Endothelial cell of umbilical vein (primary cell): Measurements from ENCODE around the gene CAMTA1. TPM values are rescaled to one million over a fixed set of nuclear protein-coding genes. Genes with fewer than 3 reads are reported as not detected.

Experiments used
- BruUV-seq: library from RNA; stranded (reverse); fragments of 400-500 nt; replicated peaks from 2 replicates; lab custom pipeline; 2021; lab: Mats Ljungman, UMichigan
- CTCF ChIA-PET: fragments of 300-600, 350-600 bp; sonication (Branson Sonifier 250); formaldehyde crosslinking; loops from one replicate; lab custom pipeline; 2021; ENCODE audit warnings: antibody characterized with exemption, inconsistent platforms; lab: Charles Lee
- POLR2A ChIA-PET: fragments of 300-600, 350-600 bp; sonication (Branson Sonifier 250); formaldehyde crosslinking; loops from one replicate; lab custom pipeline; 2021; ENCODE audit warnings: antibody characterized with exemption, inconsistent platforms; lab: Charles Lee
- DNase-seq: peaks from one replicate; pipeline ENCODE4 v3.0.0-alpha.2; 2011; ENCODE audit warnings: low read depth, low spot score
- FAIRE-seq: peaks from 2 replicates; lab custom pipeline; 2011; peaks lifted over from hg19 to GRCh38; lab: Jason Lieb, UNC
- H2AFZ ChIP-seq: 2 replicates; pipeline ENCODE4 v1.6.0; 2012; ENCODE audit warnings: low read depth, low read length, control low read depth, inconsistent platforms
- H3K27ac ChIP-seq: 2 replicates; pipeline ENCODE4 v1.5.1; 2011; ENCODE audit warnings: low read depth, mild to moderate bottlenecking, control low read depth, low read length, moderate library complexity; ENCODE audit not compliant: insufficient read depth
- H3K27me3 ChIP-seq, 2 experiments: 2 replicates each; pipeline versions ENCODE4 v1.6.0 to v1.6.1; 2011; ENCODE audit warnings: low read length in 2 of 2, mixed read lengths in 1 of 2; ENCODE audit not compliant: control insufficient read depth in 2 of 2, insufficient read depth in 2 of 2
- H3K36me3 ChIP-seq, 2 experiments: 2 replicates in 1 of 2; 3 replicates in 1 of 2; pipeline ENCODE4 v1.5.1; 2011; ENCODE audit warnings: low read length in 2 of 2, mild to moderate bottlenecking in 1 of 2, moderate library complexity in 1 of 2; ENCODE audit not compliant: control insufficient read depth in 2 of 2, insufficient read depth in 2 of 2; ENCODE audit errors: extremely low read depth in 1 of 2
- H3K4me1 ChIP-seq: 3 replicates; pipeline ENCODE4 v1.5.1; 2011; ENCODE audit warnings: mild to moderate bottlenecking, low read length; ENCODE audit not compliant: control insufficient read depth, insufficient read depth; ENCODE audit errors: extremely low read depth
- H3K4me2 ChIP-seq: 2 replicates; pipeline ENCODE4 v1.6.1; 2011; ENCODE audit warnings: low read length, control low read depth, mixed read lengths; ENCODE audit not compliant: insufficient read depth
- H3K4me3 ChIP-seq, 3 experiments: fragments of 200-600 bp in 1 of 3; sonication (generic), shearing (Covaris generic) in 1 of 3; replicated peaks in 1 of 3; 2 replicates each; pipeline ENCODE4 v1.5.1; 2011 to 2016; ENCODE audit warnings: control low read depth in 3 of 3, low read length in 3 of 3, mild to moderate bottlenecking in 2 of 3, inconsistent platforms in 1 of 3, low read depth in 1 of 3, moderate library complexity in 1 of 3; ENCODE audit not compliant: insufficient read depth in 1 of 3
- H3K79me2 ChIP-seq: 2 replicates; pipeline ENCODE4 v1.6.0; 2012; ENCODE audit warnings: low read length, inconsistent platforms; ENCODE audit not compliant: control insufficient read depth, insufficient read depth
- H3K9ac ChIP-seq: replicated peaks from 2 replicates; pipeline ENCODE3; 2011; ENCODE audit warnings: low read length, control low read depth; ENCODE audit not compliant: insufficient read depth; ENCODE audit errors: extremely low read depth
- H3K9me1 ChIP-seq: replicated peaks from 3 replicates; pipeline ENCODE4 v1.6.0; 2011; ENCODE audit warnings: mild to moderate bottlenecking, low read length; ENCODE audit not compliant: control insufficient read depth, insufficient read depth; ENCODE audit errors: extremely low read depth
- H3K9me3 ChIP-seq: replicated peaks from 2 replicates; pipeline ENCODE4 v1.5.1; 2012; ENCODE audit warnings: low read length, inconsistent platforms; ENCODE audit not compliant: control insufficient read depth, insufficient read depth
- H4K20me1 ChIP-seq: replicated peaks from 2 replicates; pipeline ENCODE3; 2011; ENCODE audit warnings: mild to moderate bottlenecking, low read length; ENCODE audit not compliant: control insufficient read depth, insufficient read depth; ENCODE audit errors: extremely low read depth
- EZH2 ChIP-seq: IDR thresholded peaks from 2 replicates; pipeline ENCODE4 v1.6.1; 2012; ENCODE audit warnings: borderline replicate concordance, low read depth, mild to moderate bottlenecking, moderate library complexity, low read length, inconsistent platforms; ENCODE audit not compliant: severe bottlenecking
- FOS ChIP-seq: IDR thresholded peaks from 2 replicates; pipeline ENCODE4 v1.6.1; 2011; ENCODE audit warnings: mild to moderate bottlenecking, low read length, moderate library complexity, borderline replicate concordance; ENCODE audit not compliant: insufficient read depth
- GATA2 ChIP-seq: IDR thresholded peaks from 2 replicates; pipeline ENCODE4 v1.7.0; 2011; ENCODE audit warnings: low read depth, mild to moderate bottlenecking, moderate library complexity, mixed read lengths, low read length; ENCODE audit not compliant: insufficient read length, insufficient read depth
- JUN ChIP-seq: IDR thresholded peaks from 2 replicates; pipeline ENCODE4 v1.6.1; 2011; ENCODE audit warnings: borderline replicate concordance, low read depth; ENCODE audit not compliant: insufficient read length, insufficient read depth
- MYC ChIP-seq: IDR thresholded peaks from one replicate; pipeline ENCODE4 v1.6.1; 2011; ENCODE audit warnings: mild to moderate bottlenecking, low read depth, low read length
- POLR2A ChIP-seq: IDR thresholded peaks from 2 replicates; pipeline ENCODE4 v1.6.1; 2012; ENCODE audit warnings: low read depth, mild to moderate bottlenecking, control low read depth, low read length
- POLR2AphosphoS5 ChIP-seq: IDR thresholded peaks from 2 replicates; pipeline ENCODE4 v1.6.1; 2012; ENCODE audit warnings: low read depth, mild to moderate bottlenecking, control low read depth, low read length, moderate library complexity; ENCODE audit not compliant: insufficient read depth
- dilution Hi-C: fragments of 300-500 bp; cut with MboI; formaldehyde crosslinking; loops from one replicate; pipeline ENCODE4 v1.15.0; 2019; ENCODE audit warnings: low sequenced_read_pairs; ENCODE audit not compliant: extremely low pct_ligation_motif_present
- intact Hi-C: fragments of 100-400 bp; cut with micrococcal nuclease; formaldehyde crosslinking; loops from one replicate; pipeline ENCODE4 v1.10.0; 2022
- polyA plus RNA-seq, 4 experiments: library from polyadenylated mRNA; depleted of rRNA in 3 of 4; stranded (reverse) in 3 of 4; unstranded in 1 of 4; fragments of >200 nt; gene quantifications; 2 replicates each; pipeline versions ENCODE4 v1.2.1 to v1.2.3, GENCODE V29; 2011 to 2012; ENCODE audit warnings: missing spikeins in 1 of 4
- total RNA-seq: library from RNA; stranded (reverse); gene quantifications from 2 replicates; pipeline ENCODE4 v1.2.3, GENCODE V29; 2021
- TF ChIP-seq, protein P1 (sequence below): IDR thresholded peaks from 2 replicates; pipeline ENCODE4 v1.6.1; 2011; ENCODE audit not compliant: insufficient read depth, insufficient read length
- TF ChIP-seq, protein P2 (sequence below), 2 donors: IDR thresholded peaks; 1 replicate in 1 of 2; 2 replicates in 1 of 2; pipeline ENCODE4 v1.5.1; 2011; ENCODE audit warnings: low read length in 2 of 2, mild to moderate bottlenecking in 2 of 2, moderate library complexity in 2 of 2, control low read depth in 1 of 2, inconsistent platforms in 1 of 2, low read depth in 1 of 2; ENCODE audit not compliant: insufficient read depth in 1 of 2; ENCODE audit errors: extremely low read depth in 1 of 2

CAMTA1 gene
- total and polyA plus RNA-seq, 2 donors (not counting 3 experiments of a cell fraction or from before 2014, with no cell fraction given) = 50.8 to 92.7 TPM

DNA sequence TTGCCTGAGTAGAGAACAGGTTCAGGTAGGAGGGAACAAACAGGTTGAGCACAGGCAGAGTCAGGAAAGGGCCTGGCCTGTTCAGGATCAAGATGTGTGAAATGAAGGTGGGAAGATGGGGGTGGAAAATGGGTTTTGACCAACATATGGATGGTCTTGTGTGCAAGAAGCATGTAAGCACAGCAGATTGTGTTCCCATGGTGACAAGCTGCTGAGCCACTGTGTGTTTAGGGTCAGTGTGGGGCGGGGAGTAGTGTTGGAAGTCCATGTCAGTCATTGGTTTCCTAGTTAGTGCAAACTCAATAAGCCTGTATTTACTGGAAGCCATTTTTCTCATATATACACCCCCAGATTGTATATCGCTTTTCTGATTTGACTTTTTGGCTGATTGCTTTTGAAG is 111.9 kb downstream of the CAMTA1 start:
- intact Hi-C loops = no loop called here
- Histone ChIP-seq H3K27me3 (no peaks in the 10 kb centered on the region), H3K79me2 (no peaks in the 10 kb centered on the region), H2AFZ (no peak overlapping the region), H3K4me3 (no peak overlapping the region), H3K9ac (no peak overlapping the region), H3K27ac (no peak overlapping the region), H3K4me2 (no peak overlapping the region), H4K20me1 (no peaks in the 10 kb centered on the region), H3K4me1 (no peaks in the 10 kb centered on the region), H3K9me1 (no peaks in the 10 kb centered on the region), H3K36me3 (no peaks in the 10 kb centered on the region), H3K9me3 (no peaks in the 10 kb centered on the region)
- TF ChIP-seq POLR2AphosphoS5 = no peak
- TF ChIP-seq JUN = no peak
- no peak for TF ChIP-seq FOS
- TF ChIP-seq, protein P1, sequence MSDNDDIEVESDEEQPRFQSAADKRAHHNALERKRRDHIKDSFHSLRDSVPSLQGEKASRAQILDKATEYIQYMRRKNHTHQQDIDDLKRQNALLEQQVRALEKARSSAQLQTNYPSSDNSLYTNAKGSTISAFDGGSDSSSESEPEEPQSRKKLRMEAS = no peak
- no peak for TF ChIP-seq MYC
- no peak for TF ChIP-seq EZH2
- TF ChIP-seq, protein P2, sequence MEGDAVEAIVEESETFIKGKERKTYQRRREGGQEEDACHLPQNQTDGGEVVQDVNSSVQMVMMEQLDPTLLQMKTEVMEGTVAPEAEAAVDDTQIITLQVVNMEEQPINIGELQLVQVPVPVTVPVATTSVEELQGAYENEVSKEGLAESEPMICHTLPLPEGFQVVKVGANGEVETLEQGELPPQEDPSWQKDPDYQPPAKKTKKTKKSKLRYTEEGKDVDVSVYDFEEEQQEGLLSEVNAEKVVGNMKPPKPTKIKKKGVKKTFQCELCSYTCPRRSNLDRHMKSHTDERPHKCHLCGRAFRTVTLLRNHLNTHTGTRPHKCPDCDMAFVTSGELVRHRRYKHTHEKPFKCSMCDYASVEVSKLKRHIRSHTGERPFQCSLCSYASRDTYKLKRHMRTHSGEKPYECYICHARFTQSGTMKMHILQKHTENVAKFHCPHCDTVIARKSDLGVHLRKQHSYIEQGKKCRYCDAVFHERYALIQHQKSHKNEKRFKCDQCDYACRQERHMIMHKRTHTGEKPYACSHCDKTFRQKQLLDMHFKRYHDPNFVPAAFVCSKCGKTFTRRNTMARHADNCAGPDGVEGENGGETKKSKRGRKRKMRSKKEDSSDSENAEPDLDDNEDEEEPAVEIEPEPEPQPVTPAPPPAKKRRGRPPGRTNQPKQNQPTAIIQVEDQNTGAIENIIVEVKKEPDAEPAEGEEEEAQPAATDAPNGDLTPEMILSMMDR (IDR thresholded peaks at IDR 0.05; ENCODE audit: extremely low read depth in 1 of 2, insufficient read depth in 1 of 2, low read depth in 1 of 2, low read length in 2 of 2) = no peak
- no peak for TF ChIP-seq POLR2A
- TF ChIP-seq GATA2 = no peak
- DNase-seq (no peak), FAIRE-seq (no peak)
- POLR2A ChIA-PET = no interaction called here
- no TSS peak for BruUV-seq
- CTCF ChIA-PET = interaction anchor here (2.3 kb wide), 1 partner anchor 9 kb away, joined by 8 read pairs; no protein-coding TSS in a partner anchor
- dilution Hi-C loops = no loop called here
